Lower leg skin (tissue), 4 donors: ENCODE results near the gene C1orf167. TPM values are rescaled to one million over a fixed set of nuclear protein-coding genes. Genes with fewer than 3 reads are reported as not detected.

Experiments
- DNase-seq, 2 donors: peaks; one replicate each; pipeline ENCODE4 v3.0.0-alpha.2; 2019; ENCODE audit warnings: low spot score in 2 of 2
- H3K4me3 ChIP-seq: fragments of 200-600 bp; sonication (generic); 2 replicates; pipeline ENCODE4 v1.5.1; 2017; ENCODE audit warnings: mild to moderate bottlenecking, low read depth; ENCODE audit not compliant: poor library complexity, severe bottlenecking
- CTCF ChIP-seq, 3 donors: fragments of 450-650 bp; IDR thresholded peaks; one replicate each; pipeline ENCODE4 v1.5.1; 2016; ENCODE audit warnings: antibody characterized with exemption in 3 of 3, mild to moderate bottlenecking in 3 of 3, moderate library complexity in 2 of 3
- POLR2A ChIP-seq, 2 donors: fragments of 450-650 bp; IDR thresholded peaks; one replicate each; pipeline ENCODE4 v1.6.1; 2016 to 2017; ENCODE audit warnings: antibody characterized with exemption in 2 of 2, mild to moderate bottlenecking in 1 of 2, moderate library complexity in 1 of 2
- WGBS, 2 donors: methylation state at CpG; one replicate each; pipeline ENCODE4 v1.1.5; 2018; 5-methylcytosine and 5-hydroxymethylcytosine counted together
- intact Hi-C: fragments of 100-400 bp; cut with DNase I; formaldehyde crosslinking; loops from one replicate; pipeline ENCODE4 v1.15.0; 2023; ENCODE audit warnings: low total_unique reads
- total RNA-seq, 4 donors: library from RNA; depleted of rRNA; stranded (reverse); fragments of >200 nt; gene quantifications; one replicate each; pipeline ENCODE4 v1.1.0, GENCODE V29; 2016

C1orf167 gene, protein sequence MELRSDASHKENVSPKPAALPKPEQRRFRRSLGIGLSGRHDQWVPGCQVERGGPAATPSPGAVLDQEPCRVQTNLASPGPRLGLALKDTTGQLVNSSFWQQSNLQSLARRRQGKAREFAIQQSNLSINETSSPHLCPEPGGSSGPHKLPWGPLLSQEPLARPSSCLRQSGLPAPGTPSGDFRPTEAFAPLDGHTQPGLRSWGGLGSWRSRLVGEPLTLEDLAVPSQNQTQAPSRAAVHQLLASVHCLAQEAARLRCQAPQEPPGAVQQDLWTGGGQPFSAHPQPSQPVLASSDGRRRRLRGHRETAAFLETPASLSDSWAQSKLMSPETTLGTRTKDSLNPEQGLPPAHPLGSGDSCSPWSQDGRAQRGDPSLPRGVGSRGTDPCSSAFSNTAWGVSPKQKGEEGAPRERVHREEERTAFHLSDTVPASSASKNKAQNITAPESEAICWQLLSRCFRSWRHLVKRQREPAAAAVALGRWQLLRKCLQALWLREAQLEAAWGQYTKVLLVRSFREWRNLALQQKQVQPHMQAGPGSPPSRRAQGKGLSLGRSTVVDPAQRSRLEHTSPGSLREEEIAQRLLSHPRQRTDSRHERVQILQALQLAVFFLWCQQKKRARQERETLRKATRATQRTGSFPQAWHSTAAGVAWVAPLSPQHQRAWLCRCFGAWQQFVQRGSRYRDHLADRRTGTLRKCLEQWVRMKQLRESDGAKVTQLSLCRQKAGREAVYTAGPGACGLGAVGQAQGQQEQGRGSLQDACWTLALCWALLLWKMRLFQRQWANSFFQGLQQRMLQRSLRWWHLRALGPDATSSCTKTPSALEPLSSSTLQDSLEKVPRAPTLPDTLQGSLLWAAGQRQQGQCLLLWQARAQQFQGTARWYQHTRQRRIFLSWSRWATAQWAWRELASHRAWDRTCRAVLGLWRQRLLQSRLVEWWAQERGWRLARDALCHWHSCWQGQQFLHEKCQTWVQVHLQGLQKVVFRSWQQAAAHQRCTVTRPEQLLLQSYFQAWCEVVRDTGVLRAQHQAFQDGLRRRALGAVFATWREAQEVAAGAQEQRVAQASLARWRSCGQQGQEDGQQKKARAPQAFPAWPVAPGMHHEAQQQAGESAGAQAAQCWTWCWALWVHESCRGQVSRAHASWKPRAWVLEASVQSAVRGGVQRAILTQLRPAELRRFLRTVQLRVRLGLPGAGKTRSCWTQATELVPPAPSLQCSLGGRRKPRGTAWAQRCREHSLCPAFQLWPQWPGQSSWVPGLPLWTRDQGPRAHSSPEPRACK (N-terminal part only)
- total RNA-seq, result 1 to 10 TPM in 2 of 4 donors, not detected in 2; 1.6 to 2.8 TPM

GRCh38 chr1:11761988-11762406 is at the start of gene C1orf167:
Gene C1orf167 (plus strand): TSS chr1:11762193. CDS start chr1:11764401, 2,208 bp downstream.
- WGBS, 2 donors, result 8 to 28% methylated on average over 7 to 18 of the region's 29 CpGs
- no peak for TF ChIP-seq CTCF (IDR thresholded peaks at IDR 0.05)
- no peak for TF ChIP-seq POLR2A (IDR thresholded peaks at IDR 0.05)
- DNase-seq, result no peak
- intact Hi-C loops, result no loop called here
- no peak within 1 kb of the TSS for H3K4me3 ChIP-seq

GRCh38 chr1:11712285-11712684 is 49.7 kb upstream of the C1orf167 start:
- intact Hi-C loops, result no loop called here
- no peak for DNase-seq
- H3K4me3 ChIP-seq, result no peak overlapping the region
- TF ChIP-seq POLR2A (IDR thresholded peaks at IDR 0.05) (no peak), CTCF (IDR thresholded peaks at IDR 0.05) (no peak)
- WGBS, 2 donors, result 87 to 90% methylated on average over 8 of the region's 8 CpGs

- no peak for DNase-seq
- intact Hi-C loops, result no loop called here
Measured at GRCh38 chr1:11713095-11713494, 48.9 kb upstream of the C1orf167 start.

DNA sequence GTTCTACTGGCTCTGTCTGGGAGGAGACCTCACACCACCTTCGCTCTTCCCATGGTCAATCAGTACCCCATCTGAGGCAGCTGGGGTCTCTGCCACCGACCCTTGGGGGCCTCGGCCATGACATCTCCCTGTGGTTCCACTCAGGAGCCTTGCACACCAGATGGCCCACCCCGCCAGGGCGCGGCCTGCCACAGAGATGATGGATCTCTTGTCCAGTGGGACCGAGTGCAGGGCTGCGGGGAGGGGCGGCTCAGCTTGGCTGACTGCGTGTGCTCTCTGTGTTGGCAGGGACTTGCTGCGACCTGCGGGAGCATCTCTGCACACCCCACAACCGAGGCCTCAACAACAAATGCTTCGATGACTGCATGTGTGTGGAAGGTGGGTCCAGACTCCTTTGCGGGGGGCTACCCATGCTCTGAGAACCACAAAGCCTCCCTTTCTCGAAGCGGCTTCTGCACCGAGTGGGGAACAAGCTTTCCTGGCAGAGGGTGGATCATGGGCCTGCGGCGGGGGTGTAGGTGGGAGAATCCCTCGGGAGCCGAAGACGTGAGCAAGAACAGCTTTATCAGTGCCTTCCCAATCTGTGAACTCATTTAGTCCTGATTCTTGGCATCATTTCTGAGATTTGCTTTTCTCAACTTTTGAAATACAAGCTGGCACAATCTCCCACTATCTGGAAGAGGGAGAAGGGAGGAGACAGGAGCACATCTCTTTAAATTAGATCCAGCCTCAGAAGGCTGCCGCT is 47.0 kb upstream of the C1orf167 start:
- intact Hi-C loops, result loop anchor here (5.0 kb wide), 1 partner anchor 53 kb away; the partner anchor contains the start of gene FBXO6
- TF ChIP-seq CTCF (IDR thresholded peaks at IDR 0.05) (no peak), POLR2A (IDR thresholded peaks at IDR 0.05) (no peak)

More at GRCh38 chr1:11713095-11713494, 48.9 kb upstream of the C1orf167 start:
- WGBS, 2 donors, result 84% methylated on average over 11 of the region's 11 CpGs
- H3K4me3 ChIP-seq, result no peak overlapping the region
- no peak for TF ChIP-seq POLR2A (IDR thresholded peaks at IDR 0.05)
- no peak for TF ChIP-seq CTCF (IDR thresholded peaks at IDR 0.05)

More for the DNA sequence above, 47.0 kb upstream of the C1orf167 start:
- no peak for DNase-seq
- no peak overlapping the region for H3K4me3 ChIP-seq
- 60 to 63% methylated on average over 23 to 24 of the region's 24 CpGs for WGBS, 2 donors
